Anterior cingulate cortex (tissue), 58 donors: ENCODE results near the gene CAV2.

Experiments used
- DNase-seq, 58 donors: peaks; one replicate each; lab custom pipeline; 2025; lab: John Stamatoyannopoulos, UW

Gene CAV2

DNA sequence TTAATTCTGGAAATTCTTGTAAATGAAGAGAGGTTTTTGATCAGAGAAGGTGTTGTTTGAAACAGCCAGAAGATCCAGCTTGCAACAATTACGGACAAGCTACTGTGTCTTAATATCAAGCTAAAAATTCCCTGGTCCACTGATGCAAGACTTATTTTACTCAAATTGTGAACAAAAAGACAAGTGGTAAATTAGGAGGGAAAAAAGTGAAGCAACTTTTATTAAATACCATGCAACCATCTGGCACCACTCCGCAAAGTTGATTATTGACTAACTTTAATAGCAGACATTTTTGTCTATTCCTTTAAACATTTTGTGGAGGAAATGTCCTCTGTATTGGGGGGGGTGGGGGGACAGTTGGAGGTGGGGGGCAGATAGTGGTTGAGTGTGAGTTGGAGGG lies 5.1 kb upstream of the CAV2 start:
- no peak for DNase-seq

DNA sequence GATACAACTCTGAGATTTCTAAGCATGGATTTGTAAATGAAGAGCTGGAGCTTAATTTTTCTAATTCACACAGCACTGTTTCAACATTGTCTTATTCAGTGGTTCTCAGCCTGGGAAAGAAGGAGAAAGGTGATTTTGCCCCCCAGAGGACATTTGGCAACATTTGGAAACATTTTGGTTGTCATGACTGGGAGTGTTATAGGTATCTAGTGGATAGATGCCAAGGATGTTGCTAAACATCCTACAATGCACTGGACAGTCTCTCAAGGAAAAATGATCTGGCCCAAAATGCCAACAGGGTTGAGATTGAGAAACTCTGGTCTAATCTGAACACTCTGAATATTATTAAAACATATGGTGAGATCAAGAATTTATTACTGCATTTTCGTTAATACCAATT lies 3.8 kb upstream of the CAV2 start:
- DNase-seq, result no peak

DNA sequence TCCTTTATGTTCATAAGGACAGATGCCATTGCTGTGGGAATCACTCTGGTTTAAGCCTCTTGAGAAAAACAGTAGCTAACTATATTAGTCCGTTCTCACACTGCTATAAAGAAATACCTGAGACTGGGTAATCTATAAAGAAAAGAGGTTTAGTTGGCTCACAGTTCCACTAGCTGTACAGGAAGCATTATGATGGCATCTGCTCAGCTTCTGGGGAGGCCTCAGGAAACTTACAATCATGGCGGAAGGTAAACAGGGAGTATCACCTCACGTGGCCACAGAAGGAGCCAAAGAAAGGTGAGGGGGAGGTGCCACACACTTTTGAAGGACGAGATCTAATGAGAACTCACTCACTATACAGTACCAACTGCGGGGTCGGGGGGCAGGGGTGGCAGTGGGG lies 2.9 kb upstream of the CAV2 start:
- no peak for DNase-seq

DNA sequence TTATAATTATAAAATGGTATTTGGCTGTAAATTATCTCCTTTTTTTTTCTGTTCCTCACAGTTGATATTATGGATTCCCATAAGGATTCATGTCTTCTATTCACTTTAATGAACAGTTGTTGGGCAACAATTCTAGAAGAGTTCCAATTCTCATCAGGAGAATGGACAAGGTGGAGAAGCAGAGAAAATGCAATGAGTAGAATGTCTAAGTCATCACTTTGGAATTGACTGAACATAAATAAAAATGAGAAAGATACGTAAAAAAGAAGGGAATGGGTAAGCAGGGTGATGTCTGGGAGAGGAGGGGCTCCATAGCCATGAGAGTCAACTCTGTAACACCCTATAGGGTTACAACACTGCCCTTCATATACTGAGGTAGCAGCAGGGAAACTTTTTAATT lies 1.8 kb upstream of the CAV2 start:
- DNase-seq, result no peak

DNA sequence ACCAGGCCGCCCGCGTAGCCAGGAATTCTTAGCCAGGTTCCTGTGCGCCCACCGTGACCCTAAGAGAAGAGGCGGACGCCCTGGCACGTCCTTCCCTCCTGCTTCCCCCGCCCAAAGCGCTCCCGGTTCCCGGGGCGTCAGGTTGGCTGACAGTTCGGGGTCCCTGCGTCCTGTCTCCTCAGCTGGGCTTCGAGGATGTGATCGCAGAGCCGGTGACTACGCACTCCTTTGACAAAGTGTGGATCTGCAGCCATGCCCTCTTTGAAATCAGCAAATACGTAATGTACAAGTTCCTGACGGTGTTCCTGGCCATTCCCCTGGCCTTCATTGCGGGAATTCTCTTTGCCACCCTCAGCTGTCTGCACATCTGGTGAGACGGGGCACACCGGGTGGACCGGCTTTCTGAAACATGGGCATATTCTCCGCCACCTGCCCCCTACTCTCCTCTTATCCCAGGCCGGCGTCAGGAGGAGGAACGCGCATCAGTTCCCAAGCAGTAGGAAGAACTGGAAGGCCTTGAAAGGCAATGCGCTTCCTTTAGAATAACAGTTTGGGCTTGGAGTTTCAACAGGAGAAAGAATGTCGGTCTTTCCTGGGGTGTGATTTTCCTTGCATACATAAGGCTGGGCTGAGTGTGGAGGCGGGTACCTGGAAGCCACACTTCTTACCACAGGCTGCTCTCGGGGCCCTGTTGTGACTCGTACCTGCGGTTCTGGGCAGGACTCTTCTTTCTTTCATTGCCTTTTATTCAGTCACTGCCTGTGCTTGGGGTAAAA lies 728 bp downstream of the CAV2 start:
- DNase-seq, result peak in 6 of 58 donors; percentile 4 to 39 (median 14)

DNA sequence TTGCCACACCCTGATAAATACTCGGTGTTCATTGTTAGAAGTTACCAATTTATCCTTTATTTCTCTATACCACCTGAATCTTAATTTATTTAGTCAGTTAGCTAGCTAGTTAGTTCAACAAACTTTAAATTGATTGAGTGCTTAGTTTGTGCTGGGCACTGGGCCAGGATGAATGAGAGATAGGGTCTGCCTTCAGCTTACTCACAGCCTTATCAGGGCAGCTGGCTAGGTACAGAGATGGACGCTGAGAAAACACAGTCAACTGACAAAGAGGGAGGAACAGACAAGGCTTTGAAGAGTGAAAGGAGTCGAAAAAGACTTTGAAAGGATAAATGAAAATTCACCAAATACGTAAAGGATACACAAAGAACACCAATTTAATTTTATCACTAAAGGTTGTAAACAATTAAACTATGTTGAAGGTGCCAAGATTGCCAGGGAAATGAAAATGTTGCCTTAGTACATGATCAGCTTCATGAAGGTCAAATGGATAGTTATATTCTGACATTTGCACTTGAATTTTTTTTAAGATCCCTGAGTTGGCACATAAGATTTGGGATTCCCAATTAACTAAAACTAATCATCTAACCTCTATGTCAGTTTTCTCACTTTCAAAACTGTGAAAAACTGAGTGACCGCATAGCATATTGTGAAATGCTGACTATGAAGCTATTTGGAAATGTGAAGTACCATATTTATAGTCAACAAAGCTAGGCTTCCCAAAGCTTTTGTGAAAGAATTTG lies 2.1 kb downstream of the CAV2 start:
- DNase-seq, result no peak

DNA sequence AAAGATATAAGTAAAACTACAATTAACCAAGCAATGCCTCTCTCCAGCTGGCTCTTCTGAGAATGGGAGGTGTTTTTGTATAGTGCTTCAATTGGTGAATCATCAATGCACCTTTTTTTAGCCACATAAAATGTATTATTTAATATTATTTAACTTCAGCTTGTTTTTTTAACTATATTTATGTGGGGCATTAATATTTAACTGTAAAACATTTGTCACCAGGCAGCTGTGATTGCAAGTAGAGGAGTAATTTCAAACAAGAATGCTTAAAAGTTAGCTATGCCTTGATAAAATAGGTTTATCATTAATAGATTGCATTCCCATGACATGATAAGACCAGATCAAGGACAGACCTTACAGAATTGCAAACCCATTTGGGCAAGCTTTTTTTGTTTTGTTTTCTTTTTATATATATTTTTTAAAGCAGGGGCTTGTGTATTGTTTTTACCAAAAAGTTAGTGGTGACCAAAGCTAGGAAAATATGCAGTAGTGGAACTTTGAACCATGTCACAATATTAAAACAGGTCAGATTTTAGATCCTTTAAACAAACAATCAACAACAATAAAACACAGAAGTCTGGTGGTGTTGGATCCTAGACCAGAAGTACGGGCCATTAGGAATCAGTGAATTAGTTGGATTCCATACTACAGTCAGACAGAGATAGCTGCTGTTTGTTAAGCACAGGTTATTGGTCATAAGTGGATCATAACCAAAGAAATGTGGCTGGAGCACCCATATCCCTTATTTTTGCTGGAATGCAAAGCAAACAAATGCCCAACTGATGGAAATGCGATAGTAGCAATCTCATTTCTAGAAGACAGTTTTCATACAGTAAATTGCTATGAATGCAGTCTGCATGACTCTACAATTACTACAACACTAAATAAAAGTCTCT lies 2.9 kb downstream of the CAV2 start:
- no peak for DNase-seq

DNA sequence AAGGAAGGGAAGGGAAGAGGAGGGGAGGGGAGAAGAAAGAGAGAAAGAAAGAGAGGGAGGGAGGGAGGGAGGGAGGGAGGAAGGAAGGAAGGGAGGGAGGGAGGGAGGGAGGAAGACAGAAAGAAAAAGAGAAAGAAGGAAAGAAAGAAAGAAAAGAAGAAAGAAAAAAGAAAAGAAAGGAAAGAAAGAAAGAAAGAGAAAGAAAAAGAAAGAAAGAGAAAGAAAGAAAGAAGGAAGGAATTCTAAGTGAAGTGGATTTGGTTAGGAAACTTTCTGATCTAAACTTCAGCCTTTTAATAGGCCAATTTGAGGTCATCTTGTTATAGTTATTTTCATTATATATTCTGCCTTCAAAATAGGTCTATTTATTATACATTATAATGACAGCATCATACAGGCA lies 4.3 kb downstream of the CAV2 start:
- no peak for DNase-seq

DNA sequence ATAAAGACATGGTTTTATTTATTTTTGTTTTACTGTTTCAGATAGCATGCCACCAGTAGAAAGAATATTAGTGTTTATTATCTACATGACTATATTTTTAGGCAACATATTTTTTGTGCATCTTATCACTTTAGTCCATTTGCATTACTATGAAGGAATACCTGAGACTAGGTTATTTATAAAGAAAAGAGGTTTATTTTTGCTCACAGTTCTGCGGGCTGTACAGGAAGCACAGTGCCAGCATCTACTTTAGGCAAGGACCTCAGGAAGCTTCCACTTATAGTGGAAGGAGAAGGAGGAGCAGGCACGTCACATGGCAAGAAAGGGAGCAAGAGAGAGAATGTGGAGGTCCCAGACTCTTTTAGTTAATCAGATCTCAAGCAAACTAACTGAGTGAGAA lies 5.7 kb downstream of the CAV2 start:
- DNase-seq, result no peak

DNA sequence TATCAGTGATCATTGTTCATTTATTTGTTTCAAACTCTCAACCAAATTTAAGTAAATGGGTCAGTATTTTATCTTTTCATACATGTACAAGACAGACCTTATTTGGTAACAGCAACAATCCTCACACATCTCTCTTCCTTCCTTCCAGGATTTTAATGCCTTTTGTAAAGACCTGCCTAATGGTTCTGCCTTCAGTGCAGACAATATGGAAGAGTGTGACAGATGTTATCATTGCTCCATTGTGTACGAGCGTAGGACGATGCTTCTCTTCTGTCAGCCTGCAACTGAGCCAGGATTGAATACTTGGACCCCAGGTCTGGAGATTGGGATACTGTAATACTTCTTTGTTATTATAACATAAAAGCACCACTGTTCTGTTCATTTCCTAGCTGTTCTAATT lies 6.3 kb downstream of the CAV2 start:
- no peak for DNase-seq

DNA sequence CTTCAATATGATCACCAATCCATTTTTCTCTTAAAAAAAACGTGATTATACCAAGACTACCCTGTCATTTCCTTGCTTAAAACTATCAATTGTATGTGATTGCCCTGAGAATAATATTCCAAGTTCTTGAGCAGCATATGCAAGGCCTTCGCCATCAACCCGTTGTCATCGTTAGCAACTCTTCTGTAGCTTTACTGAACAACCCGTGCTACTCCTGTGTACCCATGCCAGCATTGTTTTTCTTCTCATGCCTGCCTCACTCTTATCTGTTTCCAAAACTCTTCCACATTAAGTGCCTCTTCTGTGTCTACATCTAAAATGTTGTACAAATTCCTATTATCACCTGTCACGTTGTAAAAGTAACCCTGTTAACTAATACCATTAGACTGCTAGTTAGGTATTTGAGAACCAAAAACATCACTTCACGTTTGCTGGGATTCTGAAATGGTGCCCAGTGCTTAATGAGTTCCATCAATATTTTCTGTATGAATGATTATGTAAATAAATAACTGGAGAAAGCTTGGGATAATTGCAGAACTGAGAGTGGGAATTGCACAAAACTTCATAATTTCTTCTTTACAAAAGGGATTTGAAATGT lies 10.5 kb downstream of the CAV2 start:
- no peak for DNase-seq

DNA sequence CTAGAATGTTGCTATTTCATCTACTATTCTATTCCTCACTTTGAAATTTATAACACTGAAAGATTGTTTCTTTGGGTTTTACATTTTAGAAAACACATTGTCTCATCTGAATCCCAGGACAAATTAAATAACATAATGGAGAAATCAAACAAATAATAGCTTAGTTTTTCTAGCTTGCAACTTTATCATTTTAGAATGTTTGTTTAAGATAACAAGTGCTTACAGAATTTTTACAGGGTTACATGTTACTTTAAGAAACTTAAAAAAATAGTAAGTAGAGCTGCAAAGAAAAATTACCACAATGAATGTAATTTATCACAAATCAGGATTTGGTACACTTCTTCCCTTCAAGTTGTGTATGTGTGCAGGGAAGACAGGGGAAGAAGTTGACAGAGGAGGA lies 11.3 kb downstream of the CAV2 start:
- DNase-seq, result no peak

DNA sequence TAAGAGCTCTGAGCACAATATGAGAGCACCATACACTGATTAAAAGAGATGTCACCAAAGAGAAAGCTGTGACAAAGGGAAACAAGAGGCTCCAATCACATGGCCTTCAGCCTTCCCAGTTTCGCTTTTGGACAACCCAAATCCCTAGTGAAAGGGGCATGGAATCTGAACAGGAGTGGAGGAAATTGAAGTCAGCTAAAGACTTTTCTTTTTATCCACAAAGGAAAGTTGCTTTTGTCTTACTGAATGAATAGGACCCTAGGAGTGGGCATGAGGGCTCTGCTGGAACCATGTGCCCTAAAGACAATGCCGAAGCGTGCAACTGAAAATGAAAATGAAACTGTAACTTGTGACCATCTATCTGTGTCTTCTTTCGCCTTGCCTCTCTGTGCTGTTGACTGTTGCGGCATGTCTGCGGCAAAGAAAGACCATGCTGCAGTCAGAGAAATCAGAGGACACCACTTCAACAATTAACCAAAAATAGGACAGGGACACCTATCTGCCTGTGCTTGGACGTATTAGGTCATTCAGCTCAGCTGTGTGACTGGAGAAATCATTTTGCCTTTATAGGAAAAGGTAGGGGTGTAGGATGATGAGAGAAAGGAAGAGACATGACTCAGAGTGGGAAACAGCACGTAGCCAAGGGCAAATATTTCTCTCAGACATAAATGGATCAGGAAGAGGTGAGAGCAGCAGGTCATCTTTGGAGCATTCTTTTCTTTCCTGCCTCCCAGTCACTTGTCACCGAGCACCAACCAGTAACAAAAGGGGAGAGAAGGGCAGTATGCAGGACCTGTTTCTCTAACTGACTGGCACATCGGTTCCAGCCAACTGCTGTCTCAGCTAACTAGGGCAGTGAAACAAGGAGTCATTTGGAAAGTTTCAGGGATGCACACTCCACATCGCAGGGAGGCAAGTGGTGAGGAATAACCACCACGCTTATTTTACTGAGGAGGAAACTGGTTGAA lies 12.3 kb downstream of the CAV2 start:
- DNase-seq, result peak in 2 of 58 donors; percentile 9 to 29

DNA sequence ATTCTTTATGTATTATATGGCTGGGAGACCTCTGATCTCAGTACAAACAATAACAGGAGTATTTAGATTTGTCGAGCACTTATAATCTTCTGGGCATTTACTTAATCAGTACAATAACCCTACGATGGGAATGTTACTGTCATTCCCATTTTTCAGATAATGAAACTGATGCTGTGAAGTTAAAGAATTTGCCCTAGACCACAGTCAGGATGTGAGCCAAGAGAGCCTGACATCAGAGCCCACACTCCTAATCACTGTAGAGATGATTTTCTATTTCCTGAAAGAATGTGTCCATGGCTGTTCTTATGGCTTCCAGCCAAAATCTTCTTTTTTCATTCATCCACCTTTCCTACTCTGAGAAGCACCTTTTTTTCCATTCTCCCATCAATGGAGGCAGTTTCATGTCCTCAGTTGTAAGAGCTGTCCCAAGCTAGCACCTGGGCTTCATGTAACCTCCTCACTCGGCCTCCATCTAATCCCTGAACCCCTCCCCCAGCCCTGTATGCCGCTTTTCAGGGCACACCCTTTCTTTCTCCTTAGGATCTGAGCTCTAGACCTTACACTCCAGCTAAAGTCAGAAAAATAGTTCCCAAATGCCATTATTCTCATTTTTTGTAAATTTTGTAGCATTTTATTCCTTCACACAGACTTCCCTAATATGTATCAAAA lies 13.1 kb downstream of the CAV2 start:
- DNase-seq, result no peak

DNA sequence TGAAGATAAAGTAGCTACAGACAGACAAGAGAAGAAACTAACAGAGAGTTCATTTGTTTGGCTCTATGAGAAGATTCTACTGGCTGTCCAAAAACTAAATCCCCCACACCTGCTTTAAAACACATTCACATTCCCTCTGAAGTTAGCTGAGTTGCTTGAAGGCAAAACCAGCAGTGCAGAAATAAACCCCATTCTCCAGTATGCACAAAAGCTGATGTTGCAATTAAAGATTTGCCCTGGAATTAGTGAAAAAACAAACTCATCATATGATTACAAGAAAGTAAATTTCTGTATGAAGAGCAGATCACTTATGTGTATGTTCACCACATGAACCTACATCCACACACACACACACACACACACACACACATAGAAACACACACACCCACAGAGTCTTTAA lies 16.0 kb downstream of the CAV2 start:
- no peak for DNase-seq

DNA sequence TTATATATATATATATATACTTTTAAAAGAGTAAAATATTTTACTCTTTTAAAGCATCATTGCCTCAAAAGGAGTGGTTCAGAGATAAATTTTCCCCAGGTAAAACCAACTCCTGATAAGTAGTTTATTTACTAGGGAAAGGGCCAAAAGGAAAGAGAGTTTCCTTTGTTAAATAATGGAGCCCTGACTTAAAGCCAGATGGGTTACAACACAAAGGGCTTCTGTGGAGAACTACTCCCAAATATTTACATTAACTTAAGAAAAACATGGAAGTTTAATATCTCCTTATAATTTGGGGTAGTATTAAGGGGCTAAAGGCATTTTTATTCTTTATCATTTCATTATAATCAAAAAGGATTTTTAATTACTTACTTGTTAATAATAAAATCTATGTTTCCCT lies 16.8 kb downstream of the CAV2 start:
- no peak for DNase-seq

DNA sequence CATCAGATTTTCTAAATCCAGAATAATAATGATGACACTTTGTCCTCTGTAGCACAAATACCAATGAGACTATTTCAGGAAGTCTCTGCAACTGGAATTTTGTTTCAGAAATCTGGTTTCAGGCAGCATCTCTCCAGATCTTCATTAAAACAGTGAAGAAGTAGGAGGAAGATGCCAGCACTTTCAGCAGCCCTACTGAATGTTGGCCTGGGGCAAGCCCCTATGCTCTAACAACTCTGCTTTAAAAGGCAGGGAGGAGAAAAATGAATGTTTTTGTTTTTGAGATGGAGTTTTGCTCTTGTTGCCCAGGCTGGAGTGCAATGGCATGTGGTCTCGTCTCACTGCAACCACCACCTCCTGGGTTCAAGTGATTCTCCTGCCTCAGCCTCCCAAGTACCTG lies 18.1 kb downstream of the CAV2 start:
- no peak for DNase-seq

DNA sequence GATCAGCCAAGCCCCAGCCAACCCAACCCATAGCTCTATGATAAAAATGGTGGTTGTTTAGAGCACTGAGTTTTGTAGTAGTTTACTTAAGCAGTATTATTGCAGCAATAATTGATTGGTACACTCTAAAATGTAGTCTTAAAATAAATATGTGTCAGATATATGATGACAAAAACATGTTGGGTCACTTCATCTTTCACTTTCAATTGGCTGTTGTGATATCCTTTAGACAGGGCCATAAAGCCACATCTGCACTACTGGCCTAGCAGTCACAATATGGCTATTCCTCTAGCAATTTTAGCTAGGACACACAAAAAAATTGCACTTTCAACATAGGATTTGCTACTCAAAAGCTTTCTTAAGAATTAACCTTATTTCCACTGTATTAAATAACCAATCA lies 19.4 kb downstream of the CAV2 start:
- no peak for DNase-seq

DNA sequence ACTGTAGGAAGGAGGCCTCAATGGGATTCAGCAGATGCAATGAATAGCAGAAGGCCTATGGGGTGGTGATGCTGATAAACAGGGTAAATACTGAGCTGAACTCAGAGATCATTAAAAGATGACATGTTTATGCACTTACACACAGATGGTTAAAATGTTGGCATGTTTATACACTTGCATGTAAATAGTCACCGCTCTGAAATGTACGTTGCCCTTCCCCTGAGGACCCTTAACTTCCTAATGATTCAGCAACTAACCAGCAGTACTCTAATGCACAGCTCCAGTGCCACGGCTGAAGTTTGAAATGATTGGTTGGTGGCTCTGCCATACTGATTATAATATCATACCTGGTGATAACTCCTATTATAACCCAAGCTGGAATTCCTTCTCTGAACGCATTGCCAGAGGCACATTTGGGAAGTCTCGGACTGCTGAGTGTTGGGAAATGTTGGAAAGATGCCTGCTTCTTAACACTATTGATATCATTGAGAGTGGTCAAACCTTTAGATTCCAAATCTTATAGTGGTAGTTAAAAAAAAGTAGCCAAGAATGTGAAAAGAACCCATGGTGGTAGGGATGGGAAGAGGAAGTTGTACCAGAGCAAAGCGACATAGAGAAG lies 21.6 kb downstream of the CAV2 start:
- DNase-seq, result no peak
